Fibroblast of lung (primary cell): Measurements from ENCODE around the gene ARMC6.

Experiments
- CTCF ChIP-seq, 2 donors: IDR thresholded peaks in 1 of 2; conservative IDR thresholded peaks in 1 of 2; 1 replicate in 1 of 2; 2 replicates in 1 of 2; pipeline ENCODE4 v1.5.1; 2011 to 2012; ENCODE audit warnings: low read length in 2 of 2, control low read depth in 1 of 2, inconsistent platforms in 1 of 2, low read depth in 1 of 2, mild to moderate bottlenecking in 1 of 2
- EZH2 ChIP-seq: IDR thresholded peaks from 2 replicates; pipeline ENCODE4 v1.5.1; 2012; ENCODE audit warnings: low read length, control low read depth, mild to moderate bottlenecking; ENCODE audit errors: missing control alignments

- TF ChIP-seq CTCF (conservative IDR thresholded peaks at IDR 0.05 in 1 of 2, IDR thresholded peaks at IDR 0.05 in 1 of 2; ENCODE audit: low read depth in 1 of 2, low read length in 2 of 2) (no peak), EZH2 (no peak)
Measured at GRCh38 chr19:19105365-19106055, 72.1 kb downstream of the ARMC6 start.
